HL-60 (cell line): Measurements from ENCODE around the gene AMTN.

Experiments used
- CTCF ChIP-seq: IDR thresholded peaks from one replicate; pipeline ENCODE4 v1.5.1; 2011; ENCODE audit warnings: low read length, control low read depth, inconsistent platforms; ENCODE audit not compliant: insufficient read depth
- GABPA ChIP-seq: IDR thresholded peaks from 2 replicates; pipeline ENCODE4 v1.6.1; 2012; ENCODE audit warnings: low read depth
- POLR2AphosphoS5 ChIP-seq: IDR thresholded peaks from 2 replicates; pipeline ENCODE4 v1.6.1; 2012; ENCODE audit warnings: low read depth
- REST ChIP-seq: IDR thresholded peaks from 2 replicates; pipeline ENCODE4 v1.6.1; 2012; ENCODE audit warnings: low read depth; ENCODE audit not compliant: insufficient replicate concordance
- SPI1 ChIP-seq: IDR thresholded peaks from 2 replicates; pipeline ENCODE4 v1.6.1; 2012; ENCODE audit warnings: low read depth, mild to moderate bottlenecking, borderline replicate concordance

DNA sequence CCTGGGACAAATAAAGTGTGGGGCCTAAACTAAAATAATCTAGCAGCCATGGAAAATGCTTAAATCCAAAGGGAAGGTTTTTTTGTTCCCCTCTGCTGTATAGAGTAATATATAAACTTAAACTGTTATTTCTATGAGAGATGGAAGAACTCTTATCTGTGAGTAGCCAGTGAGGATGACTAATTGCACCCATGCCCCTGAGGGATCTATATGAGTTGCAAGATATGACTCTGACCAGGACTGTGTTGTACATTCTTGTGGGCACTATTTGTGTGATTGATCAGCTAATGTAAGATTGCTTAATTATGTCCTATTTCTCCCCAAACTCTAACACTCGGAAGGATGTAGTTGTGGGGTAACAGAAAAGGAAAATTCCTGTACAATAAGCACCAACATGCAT lies 38.5 kb downstream of the AMTN start:
- TF ChIP-seq CTCF: no peak
- TF ChIP-seq SPI1: no peak
- TF ChIP-seq POLR2AphosphoS5: no peak
- no peak for TF ChIP-seq REST
- TF ChIP-seq GABPA: no peak
